Activated B cell treated with CpG ODN at 0.5 μM for 24 hours (primary cell): ENCODE results near the gene CBFA2T2. TPM values are rescaled to one million over a fixed set of nuclear protein-coding genes. Genes with fewer than 3 reads are reported as not detected.

ENCODE experiments used
- ATAC-seq: fragments of 200-7000 bp; cut with Tn5 transposase; one replicate; pipeline ENCODE4 v1.10.0; 2021; ENCODE audit warnings: low read depth, mild to moderate bottlenecking, moderate library complexity
- CTCF ChIA-PET: fragments of 350-600 bp; sonication (Branson Sonifier 250); formaldehyde crosslinking; loops from one replicate; lab custom pipeline; 2021; ENCODE audit warnings: antibody characterized with exemption; lab: Charles Lee
- POLR2A ChIA-PET: fragments of 350-600 bp; sonication (Branson Sonifier 250); formaldehyde crosslinking; loops from one replicate; lab custom pipeline; 2021; ENCODE audit warnings: antibody characterized with exemption; lab: Charles Lee
- DNase-seq: peaks from one replicate; pipeline ENCODE4 v3.0.0; 2022
- H3K27ac Mint-ChIP-seq: one replicate; pipeline ENCODE4 v1.8.0; 2020; ENCODE audit warnings: mixed read lengths
- H3K27me3 Mint-ChIP-seq: one replicate; pipeline ENCODE4 v1.8.0; 2021; ENCODE audit warnings: mixed read lengths
- H3K36me3 Mint-ChIP-seq: one replicate; pipeline ENCODE4 v1.8.0; 2021; ENCODE audit warnings: low read depth, mixed read lengths
- H3K4me1 Mint-ChIP-seq: one replicate; pipeline ENCODE4 v1.8.0; 2021; ENCODE audit warnings: mixed read lengths
- H3K4me3 Mint-ChIP-seq: one replicate; pipeline ENCODE4 v1.8.0; 2020; ENCODE audit warnings: mild to moderate bottlenecking, mixed read lengths
- H3K9me3 Mint-ChIP-seq: one replicate; pipeline ENCODE4 v1.8.0; 2020; ENCODE audit warnings: mixed read lengths
- CTCF ChIP-seq: fragments of 200-600 bp; IDR thresholded peaks from one replicate; pipeline ENCODE4 v1.8.0; 2022; ENCODE audit warnings: antibody characterized with exemption, mild to moderate bottlenecking
- intact Hi-C: fragments of 100-400 bp; cut with micrococcal nuclease; formaldehyde crosslinking; loops from one replicate; pipeline ENCODE4 v1.15.1; 2024
- total RNA-seq: library from RNA; stranded (reverse); gene quantifications from 2 replicates; pipeline ENCODE4 v1.2.3, GENCODE V29; 2022

Gene CBFA2T2
- total RNA-seq, 1 donor from 2014 or later, result 15.8 TPM

GRCh38 chr20:33671573-33672288 lies 181.8 kb downstream of the CBFA2T2 start:
- CTCF ChIA-PET, result interaction anchor here (1.5 kb wide), 1 partner anchor 214 kb away, joined by 3 read pairs; no protein-coding TSS in a partner anchor
- H3K36me3 Mint-ChIP-seq, result no peaks in the 10 kb centered on the region
- H3K4me3 Mint-ChIP-seq, result no peak overlapping the region
- H3K4me1 Mint-ChIP-seq, result peaks cover 24% of the 10 kb centered on the region
- intact Hi-C loops, result no loop called here
- no peak for DNase-seq
- POLR2A ChIA-PET, result interaction anchor here (1.2 kb wide), 1 partner anchor 8 kb away, joined by 4 read pairs; no protein-coding TSS in a partner anchor
- TF ChIP-seq CTCF, result no peak
- H3K27ac Mint-ChIP-seq, result no peak overlapping the region
- no peaks in the 10 kb centered on the region for H3K27me3 Mint-ChIP-seq
- no peaks in the 10 kb centered on the region for H3K9me3 Mint-ChIP-seq
- ATAC-seq, result no peak

- TF ChIP-seq CTCF, result no peak
- Mint-ChIP-seq H3K36me3 (no peaks in the 10 kb centered on the region), H3K4me1 (peaks cover 23% of the 10 kb centered on the region), H3K27ac (no peak overlapping the region), H3K9me3 (no peaks in the 10 kb centered on the region), H3K27me3 (no peaks in the 10 kb centered on the region), H3K4me3 (peak overlapping the region; percentile 86)
- intact Hi-C loops, result no loop called here
- ChIA-PET POLR2A (interaction anchor here (1.1 to 1.2 kb wide), 2 partner anchors 8 to 9 kb away, joined by 3 to 4 read pairs; no protein-coding TSS in a partner anchor), CTCF (interaction anchor here (1.0 kb wide), 1 partner anchor 217 kb away, joined by 3 read pairs; no protein-coding TSS in a partner anchor)
- DNase-seq (no peak), ATAC-seq (no peak)
Measured at GRCh38 chr20:33672426-33673113, 182.7 kb downstream of the CBFA2T2 start.

GRCh38 chr20:33673114-33673409 lies 183.2 kb downstream of the CBFA2T2 start:
- no peaks in the 10 kb centered on the region for H3K9me3 Mint-ChIP-seq
- TF ChIP-seq CTCF, result no peak
- H3K27me3 Mint-ChIP-seq, result no peaks in the 10 kb centered on the region
- POLR2A ChIA-PET, result interaction anchor here (1.1 to 1.2 kb wide), 2 partner anchors 9 to 10 kb away, joined by 3 to 4 read pairs; no protein-coding TSS in a partner anchor
- peak overlapping the region; percentile 86 for H3K4me3 Mint-ChIP-seq
- ATAC-seq (no peak), DNase-seq (no peak)
- no peak overlapping the region for H3K27ac Mint-ChIP-seq
- H3K4me1 Mint-ChIP-seq, result peaks cover 22% of the 10 kb centered on the region
- no peaks in the 10 kb centered on the region for H3K36me3 Mint-ChIP-seq
- CTCF ChIA-PET, result interaction anchor here (1.0 kb wide), 1 partner anchor 217 kb away, joined by 3 read pairs; no protein-coding TSS in a partner anchor
- intact Hi-C loops, result no loop called here

GRCh38 chr20:33673410-33674293 lies 183.8 kb downstream of the CBFA2T2 start:
- intact Hi-C loops, result loop anchor here (1.0 kb wide), 1 partner anchor 7 kb away; the partner anchor contains the start of gene ACTL10
- TF ChIP-seq CTCF, result no peak
- H3K27ac Mint-ChIP-seq, result peak overlapping the region; percentile 30
- ChIA-PET POLR2A (interaction anchor here (0.6 to 1.1 kb wide), 3 partner anchors 9 to 255 kb away, joined by 3 read pairs; no protein-coding TSS in a partner anchor), CTCF (interaction anchor here (1.0 kb wide), 1 partner anchor 218 kb away, joined by 3 read pairs; no protein-coding TSS in a partner anchor)
- H3K9me3 Mint-ChIP-seq, result no peaks in the 10 kb centered on the region
- peaks cover 18% of the 10 kb centered on the region for H3K4me1 Mint-ChIP-seq
- ATAC-seq, result no peak
- no peak for DNase-seq
- peak overlapping the region; percentile 86 for H3K4me3 Mint-ChIP-seq
- no peaks in the 10 kb centered on the region for H3K36me3 Mint-ChIP-seq
- H3K27me3 Mint-ChIP-seq, result no peaks in the 10 kb centered on the region
